HG02678 (cell line): ENCODE data around the gene CCDC74A.
"Not testable (repeated sequence)": the region's sequence is repeated elsewhere in the genome, so short reads cannot be mapped to it uniquely, and the experiment has no call there.

Experiments
- ATAC-seq: cut with Tn5 transposase; IDR thresholded peaks from one replicate; pipeline ENCODE4 v1.9.1; 2021; ENCODE audit warnings: mild to moderate bottlenecking, moderate library complexity; ENCODE audit not compliant: unreplicated experiment

CCDC74A gene

GRCh38 chr2:131552871-131553270 is 25.2 kb downstream of the CCDC74A start:
- no peak for ATAC-seq

- ATAC-seq = no peak
These were observed 29.3 kb downstream of the CCDC74A start for GRCh38 chr2:131556998-131557397.

GRCh38 chr2:131557558-131558321 is 30.1 kb downstream of the CCDC74A start:
- no peak for ATAC-seq

DNA sequence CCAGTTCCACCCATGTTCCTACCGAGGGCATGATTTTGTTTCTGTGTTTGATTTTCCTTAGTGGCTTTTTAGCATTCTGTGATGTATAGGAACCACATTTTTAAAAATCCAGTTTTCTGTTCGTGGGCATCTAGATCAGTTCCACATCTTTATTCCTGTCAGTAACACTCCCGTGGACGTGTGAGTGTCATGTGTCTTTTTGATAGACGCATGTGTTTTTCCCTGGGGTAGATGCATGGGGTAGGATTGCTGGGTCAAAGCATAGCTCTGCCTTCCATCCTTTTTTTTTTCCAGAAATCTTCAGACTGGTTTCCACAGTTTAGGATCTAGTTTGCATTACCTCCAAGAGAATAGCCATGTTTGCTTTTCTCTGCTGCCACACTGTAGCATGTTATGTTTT is 38.7 kb downstream of the CCDC74A start:
- ATAC-seq = no peak

- no peak for ATAC-seq
These were observed 40.2 kb downstream of the CCDC74A start for GRCh38 chr2:131567891-131568290.

DNA sequence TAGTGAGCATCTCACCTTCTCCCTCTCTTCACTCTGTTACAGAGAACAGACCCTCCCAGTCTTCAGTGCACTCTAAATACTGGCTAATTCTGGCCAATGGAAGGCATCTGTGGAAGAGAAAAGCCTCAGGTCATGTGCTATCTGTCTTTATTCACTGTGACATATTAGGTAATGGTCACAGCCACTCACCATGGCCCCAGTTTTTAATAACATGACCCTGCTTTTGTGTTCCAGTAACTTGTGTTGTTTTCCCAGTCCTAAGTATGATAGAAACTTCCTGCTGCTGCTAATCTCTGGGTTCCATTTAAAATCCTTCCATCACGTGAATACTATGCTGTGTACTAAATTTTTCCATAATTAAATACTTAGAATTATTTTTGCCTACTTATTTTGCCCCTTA is 40.7 kb downstream of the CCDC74A start:
- ATAC-seq = not testable (repeated sequence)

GRCh38 chr2:131572175-131572574 is 44.5 kb downstream of the CCDC74A start:
- ATAC-seq = no peak

DNA sequence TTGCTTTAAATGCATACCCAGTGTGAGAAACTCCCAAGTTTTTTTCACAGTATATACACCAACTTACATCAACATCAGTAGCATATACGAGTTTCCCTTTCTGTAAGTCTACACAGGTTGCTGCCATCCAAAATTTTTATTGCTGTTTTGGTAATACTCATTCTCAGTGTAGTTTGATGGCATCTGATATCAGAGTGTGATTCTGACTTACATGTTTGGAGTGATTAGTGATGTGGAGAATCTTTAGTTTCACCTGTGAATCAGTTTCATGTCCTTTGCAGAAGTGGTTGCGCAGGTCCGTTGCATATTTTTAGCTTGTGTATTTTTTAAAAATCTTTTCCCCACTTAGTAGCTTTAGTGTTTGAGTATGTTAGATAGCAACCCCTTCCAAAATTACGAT is 50.1 kb downstream of the CCDC74A start:
- no peak for ATAC-seq

DNA sequence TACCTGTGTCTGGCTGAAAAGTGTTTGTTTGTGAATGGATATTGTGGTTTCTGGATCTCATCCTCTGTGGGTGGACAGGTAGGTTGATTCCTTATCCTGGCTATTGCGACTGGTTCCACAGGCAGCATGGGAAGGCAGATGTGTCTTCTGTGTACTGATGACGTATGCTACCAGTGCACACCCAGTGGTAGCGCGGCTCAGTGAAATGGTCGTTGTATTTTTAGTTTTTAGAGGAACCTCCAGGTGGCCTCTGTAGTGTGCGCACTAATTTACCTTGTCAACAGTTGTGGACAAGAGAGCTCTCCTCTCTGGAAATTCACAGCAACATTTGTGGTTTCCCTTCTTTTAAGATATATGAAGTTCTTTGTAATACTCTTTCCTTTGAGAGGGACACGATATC is 52.5 kb downstream of the CCDC74A start:
- no peak for ATAC-seq
